NCI-H2196 (cell line): ENCODE measurements around the gene DHDH.

Source experiments
- DNase-seq: peaks from one replicate; lab custom pipeline; 2025; ENCODE audit not compliant: unreplicated experiment; lab: John Stamatoyannopoulos, UW

DHDH gene

DNA sequence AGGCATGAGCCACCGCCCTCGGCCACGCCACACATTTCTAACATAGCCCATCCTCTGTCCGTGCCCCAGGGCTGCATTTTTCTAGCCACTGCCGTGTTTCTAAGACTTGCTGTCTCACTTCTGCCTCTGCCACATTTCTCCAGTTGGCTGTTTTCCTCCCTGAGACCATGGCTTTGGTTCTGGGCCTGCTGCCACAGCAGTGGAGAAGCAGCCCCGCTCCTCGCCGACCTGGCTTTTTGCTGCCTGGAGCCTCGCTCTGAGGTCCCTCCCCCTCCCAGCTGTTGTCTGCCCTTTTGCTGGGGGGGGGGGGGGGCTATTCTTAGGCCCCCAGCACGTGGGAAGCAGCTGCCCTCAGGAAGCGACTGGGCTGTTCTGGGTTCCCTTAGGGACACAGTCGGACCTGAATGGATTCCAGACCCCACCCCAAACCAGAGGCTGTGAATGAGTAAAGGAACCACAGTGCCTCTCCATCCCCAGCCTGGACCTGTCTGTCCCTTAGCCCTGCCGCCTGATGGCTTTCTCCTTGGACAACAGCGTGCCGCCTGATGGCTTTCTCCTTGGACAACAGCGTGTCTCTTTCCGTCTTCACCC lies 56.3 kb downstream of the DHDH start:
- no peak for DNase-seq

DNA sequence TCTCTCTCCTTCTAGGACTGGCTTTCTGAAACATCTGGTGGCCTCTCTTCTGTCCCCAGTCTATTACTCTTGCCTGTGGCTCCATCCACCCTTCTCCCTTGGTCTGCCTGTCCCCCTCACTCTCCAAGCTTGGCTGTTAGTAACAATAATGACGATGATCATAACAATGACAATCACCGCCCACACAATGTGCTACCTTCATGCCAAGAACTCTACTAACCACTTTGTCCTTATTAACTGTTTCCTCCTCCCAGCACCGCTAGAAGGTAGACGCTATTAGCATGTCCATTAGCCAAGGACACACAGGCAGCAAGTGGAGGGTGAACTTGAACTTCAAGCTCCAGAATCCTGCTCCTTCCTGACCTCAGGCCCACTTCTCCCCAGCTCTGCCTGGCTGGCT lies 56.9 kb downstream of the DHDH start:
- DNase-seq, result no peak

DNA sequence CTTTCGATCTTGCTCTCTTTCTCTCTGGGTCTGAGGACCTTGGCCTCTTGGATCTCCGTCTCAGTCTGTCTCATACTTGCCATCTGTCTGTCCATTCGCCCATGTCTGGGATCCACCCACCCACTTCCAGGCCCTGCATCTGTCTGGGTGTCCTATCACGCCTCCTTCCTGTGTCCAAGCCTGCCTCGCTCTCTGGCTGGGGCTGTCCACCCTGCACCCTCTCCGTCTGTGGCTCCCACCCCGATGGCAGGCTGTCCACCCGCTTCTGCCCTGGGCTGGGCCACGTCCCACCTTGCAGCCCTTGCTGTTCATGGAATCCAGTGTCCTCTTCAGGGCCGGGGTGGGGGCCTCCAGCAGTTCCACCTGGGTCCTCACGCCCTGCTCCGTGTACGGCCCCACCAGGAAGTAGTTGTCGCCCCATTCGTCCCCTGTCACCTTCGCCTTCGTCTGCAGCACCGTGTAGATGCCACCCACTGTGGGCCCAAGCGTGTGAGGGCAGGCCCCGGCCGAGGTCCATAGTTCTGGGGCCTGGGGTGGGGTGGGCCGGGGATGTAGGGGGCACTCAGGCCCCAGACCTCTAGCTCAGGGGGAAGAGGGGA lies 57.6 kb downstream of the DHDH start:
- DNase-seq, result no peak

DNA sequence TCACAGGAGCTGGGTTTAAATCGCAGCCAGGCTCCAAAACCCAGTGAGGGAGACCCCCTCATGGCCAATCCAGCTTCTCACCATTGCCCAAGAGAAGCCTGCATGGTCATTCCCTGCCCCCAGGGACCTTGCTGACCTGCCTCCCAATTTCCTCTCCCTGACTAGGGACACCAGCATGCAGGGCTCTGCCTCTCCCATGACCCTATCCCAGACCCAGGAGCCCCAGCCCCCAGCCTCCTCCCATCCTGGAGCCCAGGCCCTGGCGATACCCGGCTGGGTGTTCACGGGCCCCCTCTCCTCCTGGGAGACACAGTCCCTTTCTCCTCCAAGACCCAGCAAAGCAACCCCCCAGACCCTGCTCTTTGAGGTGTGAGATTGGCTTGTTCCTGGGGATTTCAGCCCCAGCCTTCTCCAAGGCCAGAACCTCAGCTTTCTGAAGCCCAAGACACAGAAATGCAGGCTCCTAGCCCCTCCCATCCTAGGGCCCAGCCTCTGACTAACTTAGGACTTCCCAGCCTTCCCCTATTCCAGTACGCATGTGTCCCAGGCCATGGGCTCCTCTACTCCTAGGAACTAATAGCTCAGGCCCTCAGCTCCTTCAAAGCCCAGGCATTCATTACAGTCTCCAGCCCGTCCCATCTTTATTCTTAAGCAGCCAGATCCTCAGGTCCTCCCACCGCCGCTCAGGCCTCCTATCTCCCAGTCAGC lies 58.5 kb downstream of the DHDH start:
- DNase-seq, result no peak

DNA sequence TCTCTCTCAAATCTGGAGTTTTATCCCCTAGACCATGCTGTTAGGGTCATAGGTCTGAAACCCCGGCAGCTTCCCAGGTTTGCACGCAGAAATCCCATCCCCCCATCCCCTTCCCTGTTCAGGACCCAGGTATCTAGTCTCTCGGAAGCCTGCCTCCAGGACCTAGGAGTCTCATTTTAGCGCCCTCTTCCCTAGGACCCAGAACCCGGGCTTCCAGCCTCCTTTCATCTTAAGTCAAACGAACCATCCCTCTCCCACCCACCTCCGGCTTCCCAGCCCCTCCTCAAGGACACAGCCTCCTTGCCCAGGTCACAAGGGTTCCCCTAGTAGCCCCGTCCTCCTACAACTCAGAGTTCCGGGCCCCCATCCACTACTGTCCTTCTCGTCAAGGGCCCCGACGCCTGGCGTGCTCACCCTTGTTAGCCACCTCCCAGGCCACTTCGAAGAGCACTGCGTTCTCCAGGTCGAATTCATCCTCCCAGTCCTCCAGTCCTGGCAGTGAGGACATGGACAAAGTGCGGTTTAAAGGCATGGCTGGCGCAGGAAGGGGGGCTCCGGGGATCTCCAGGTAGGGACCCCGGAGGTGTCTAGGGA lies 59.2 kb downstream of the DHDH start:
- DNase-seq, result no peak

DNA sequence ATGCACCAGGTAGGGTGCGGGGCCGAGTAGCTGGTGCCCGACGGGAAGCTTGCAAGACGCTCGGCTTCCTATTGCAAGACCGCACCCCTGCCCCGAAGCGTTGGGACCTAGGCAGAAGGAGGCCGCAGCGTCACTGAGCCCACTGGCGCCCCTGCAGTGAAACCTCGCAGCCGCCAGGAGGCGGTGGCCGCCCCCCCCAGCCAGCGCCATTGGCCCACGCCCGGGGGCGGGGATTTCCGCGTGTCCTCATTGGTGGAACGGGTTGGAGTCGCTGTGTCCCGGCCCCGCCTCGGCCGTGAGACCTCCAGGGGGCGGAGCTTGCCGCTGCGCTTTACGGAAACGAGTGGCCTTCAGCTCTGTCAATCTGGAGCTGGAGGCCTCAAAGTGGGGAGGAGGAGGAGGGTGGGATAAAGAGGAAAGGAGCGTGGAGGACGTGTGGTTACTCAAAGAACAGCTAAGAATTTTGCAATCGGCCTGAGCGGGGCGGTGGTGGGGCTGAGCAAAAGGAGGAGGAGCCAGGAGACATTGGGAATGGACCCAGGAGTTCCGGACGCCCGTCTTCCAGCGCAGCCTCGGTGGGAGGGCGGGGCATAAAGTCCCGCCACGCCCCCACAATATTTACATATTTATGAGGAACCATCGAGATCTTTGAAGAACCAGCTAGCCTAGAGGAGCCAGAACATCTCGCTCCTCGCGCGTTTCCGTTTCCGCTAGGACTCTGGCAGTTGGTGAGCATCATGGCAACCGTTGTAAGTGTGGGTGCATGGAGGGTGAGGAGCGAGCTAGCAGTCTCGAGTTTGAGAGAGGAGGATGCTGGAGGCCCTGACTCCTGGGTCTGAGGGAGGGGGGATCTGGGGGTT lies 59.9 kb downstream of the DHDH start, which contains the start of the genes GYS1 and RUVBL2:
TSS of gene GYS1 (minus strand) at position 135 of the 860 bp plus-strand sequence. CDS start 197 bp downstream, outside the sequence.
TSS of gene RUVBL2 (plus strand) at position 713 of the 860 bp plus-strand sequence. CDS start at position 738, 25 bp downstream.
- DNase-seq, result peak; percentile 99

DNA sequence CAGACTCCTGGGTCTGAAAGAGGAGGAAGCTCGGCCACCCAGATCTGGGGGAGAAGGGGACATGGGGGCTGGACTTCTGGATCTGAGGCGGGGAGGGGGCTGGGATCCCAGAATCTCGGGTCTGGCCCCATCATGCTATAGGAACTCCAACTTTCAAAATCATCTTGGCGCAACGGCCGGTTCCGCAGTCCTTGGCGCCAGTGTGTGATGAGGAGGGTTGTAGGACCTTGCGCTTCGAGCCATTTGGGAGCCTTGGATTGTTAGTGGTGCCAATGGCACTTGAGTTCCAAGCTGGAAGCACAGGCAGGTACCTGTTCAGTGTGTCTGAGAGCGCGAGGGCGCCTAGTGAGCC lies 60.5 kb downstream of the DHDH start:
- DNase-seq, result no peak
